ENCODE measurements around the gene ZNF14.

ZNF14 gene

DNA sequence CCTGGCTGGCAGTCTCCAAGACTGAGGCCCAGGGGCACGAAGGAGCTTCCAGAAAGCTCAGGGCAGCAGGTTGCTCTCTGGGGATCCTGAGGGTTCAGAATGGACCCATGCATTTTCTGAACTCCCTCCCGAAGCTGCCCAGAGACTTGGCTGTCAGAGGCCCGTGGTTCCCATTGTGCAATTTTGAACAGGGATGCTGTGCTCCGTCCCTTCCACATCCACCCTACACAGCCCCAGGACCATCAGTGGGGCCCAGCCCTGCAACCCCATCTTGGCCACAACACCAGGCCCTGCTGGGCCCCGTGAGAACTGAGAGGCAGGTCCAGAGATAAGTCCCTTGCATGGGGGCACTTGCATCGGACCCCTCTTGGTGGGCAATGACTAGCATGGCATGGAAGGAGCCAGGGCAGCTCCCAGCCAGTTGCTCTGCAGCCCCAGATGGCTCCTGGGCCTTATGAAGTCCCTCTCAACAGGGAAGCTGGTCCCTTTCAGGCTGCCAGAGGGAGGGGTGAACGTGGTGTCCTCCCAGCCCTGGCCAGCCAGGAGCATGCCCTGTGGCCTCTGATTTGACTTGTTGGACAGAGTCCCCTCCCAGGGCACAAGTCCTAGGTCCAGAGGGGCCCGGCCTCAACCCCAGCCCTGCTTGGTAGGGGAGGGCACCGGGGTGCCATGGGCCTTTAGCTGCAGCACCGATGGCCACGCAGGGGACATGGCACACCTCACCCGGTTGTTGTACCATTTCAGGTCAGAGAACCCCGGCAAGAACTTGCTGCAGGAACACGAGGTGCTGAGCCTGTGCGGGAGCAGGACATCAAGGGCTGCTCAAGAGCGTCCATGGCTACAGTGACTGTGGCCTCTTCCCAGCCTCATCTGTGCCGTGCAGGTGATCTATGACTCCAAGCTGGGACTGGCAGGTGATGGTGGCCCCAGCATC is 17.3 kb upstream of the ZNF14 start:
- H3K27ac ChIP-seq (replicated peaks) = no peak overlapping the region
- H3K4me3 ChIP-seq (replicated peaks; ENCODE audit: insufficient read depth, low read length) = no peak overlapping the region
- H3K27me3 ChIP-seq (ENCODE audit: insufficient read depth, poor library complexity, severe bottlenecking) = no peaks in the 10 kb centered on the region
- TF ChIP-seq CTCF (IDR thresholded peaks at IDR 0.05; ENCODE audit: insufficient read depth, low read length) = no peak
- no peak for DNase-seq (ENCODE audit: low read depth in 1 of 2, low spot score in 1 of 2)

GRCh38 chr19:19749117-19749907 is 16.4 kb upstream of the ZNF14 start:
- no peak for DNase-seq (ENCODE audit: low read depth in 1 of 2, low spot score in 1 of 2)
- TF ChIP-seq, protein P1, sequence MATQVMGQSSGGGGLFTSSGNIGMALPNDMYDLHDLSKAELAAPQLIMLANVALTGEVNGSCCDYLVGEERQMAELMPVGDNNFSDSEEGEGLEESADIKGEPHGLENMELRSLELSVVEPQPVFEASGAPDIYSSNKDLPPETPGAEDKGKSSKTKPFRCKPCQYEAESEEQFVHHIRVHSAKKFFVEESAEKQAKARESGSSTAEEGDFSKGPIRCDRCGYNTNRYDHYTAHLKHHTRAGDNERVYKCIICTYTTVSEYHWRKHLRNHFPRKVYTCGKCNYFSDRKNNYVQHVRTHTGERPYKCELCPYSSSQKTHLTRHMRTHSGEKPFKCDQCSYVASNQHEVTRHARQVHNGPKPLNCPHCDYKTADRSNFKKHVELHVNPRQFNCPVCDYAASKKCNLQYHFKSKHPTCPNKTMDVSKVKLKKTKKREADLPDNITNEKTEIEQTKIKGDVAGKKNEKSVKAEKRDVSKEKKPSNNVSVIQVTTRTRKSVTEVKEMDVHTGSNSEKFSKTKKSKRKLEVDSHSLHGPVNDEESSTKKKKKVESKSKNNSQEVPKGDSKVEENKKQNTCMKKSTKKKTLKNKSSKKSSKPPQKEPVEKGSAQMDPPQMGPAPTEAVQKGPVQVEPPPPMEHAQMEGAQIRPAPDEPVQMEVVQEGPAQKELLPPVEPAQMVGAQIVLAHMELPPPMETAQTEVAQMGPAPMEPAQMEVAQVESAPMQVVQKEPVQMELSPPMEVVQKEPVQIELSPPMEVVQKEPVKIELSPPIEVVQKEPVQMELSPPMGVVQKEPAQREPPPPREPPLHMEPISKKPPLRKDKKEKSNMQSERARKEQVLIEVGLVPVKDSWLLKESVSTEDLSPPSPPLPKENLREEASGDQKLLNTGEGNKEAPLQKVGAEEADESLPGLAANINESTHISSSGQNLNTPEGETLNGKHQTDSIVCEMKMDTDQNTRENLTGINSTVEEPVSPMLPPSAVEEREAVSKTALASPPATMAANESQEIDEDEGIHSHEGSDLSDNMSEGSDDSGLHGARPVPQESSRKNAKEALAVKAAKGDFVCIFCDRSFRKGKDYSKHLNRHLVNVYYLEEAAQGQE (IDR thresholded peaks at IDR 0.05; ENCODE audit: insufficient replicate concordance, low read depth) = no peak
- no peak for TF ChIP-seq CTCF (IDR thresholded peaks at IDR 0.05; ENCODE audit: insufficient read depth, low read length)
- no peak for TF ChIP-seq GABPA (IDR thresholded peaks at IDR 0.05; ENCODE audit: low read depth)
- no peak for TF ChIP-seq POLR2AphosphoS5 (IDR thresholded peaks at IDR 0.05; ENCODE audit: low read depth)
- no peak for TF ChIP-seq SPI1 (IDR thresholded peaks at IDR 0.05; ENCODE audit: borderline replicate concordance, low read depth)
- Histone ChIP-seq H3K4me3 (replicated peaks; ENCODE audit: insufficient read depth, low read length) (no peak overlapping the region), H3K27me3 (ENCODE audit: insufficient read depth, poor library complexity, severe bottlenecking) (no peaks in the 10 kb centered on the region), H3K27ac (replicated peaks) (no peak overlapping the region)

- Histone ChIP-seq H3K27ac (replicated peaks) (no peak overlapping the region), H3K4me3 (replicated peaks; ENCODE audit: insufficient read depth, low read length) (no peak overlapping the region), H3K27me3 (ENCODE audit: insufficient read depth, poor library complexity, severe bottlenecking) (no peaks in the 10 kb centered on the region)
- no peak for DNase-seq (ENCODE audit: low read depth in 1 of 2, low spot score in 1 of 2)
- TF ChIP-seq SPI1 (IDR thresholded peaks at IDR 0.05; ENCODE audit: borderline replicate concordance, low read depth) (no peak), CTCF (IDR thresholded peaks at IDR 0.05; ENCODE audit: insufficient read depth, low read length) (no peak), POLR2AphosphoS5 (IDR thresholded peaks at IDR 0.05; ENCODE audit: low read depth) (no peak), GABPA (IDR thresholded peaks at IDR 0.05; ENCODE audit: low read depth) (no peak)
- TF ChIP-seq, protein P1 (IDR thresholded peaks at IDR 0.05; ENCODE audit: insufficient replicate concordance, low read depth) = no peak
Observed at GRCh38 chr19:19748249-19748938, 15.5 kb upstream of the ZNF14 start.

Data from HL-60 (cell line).